GM19468 (cell line): ENCODE data around the gene PROC.
A peak's percentile ranks its signal among the peaks of the same experiment; 100 is the strongest.

Source experiments
- ATAC-seq: cut with Tn5 transposase; IDR thresholded peaks from one replicate; pipeline ENCODE4 v1.9.1; 2021; ENCODE audit warnings: mild to moderate bottlenecking, moderate library complexity, moderate number of reproducible peaks; ENCODE audit not compliant: unreplicated experiment; ENCODE audit errors: extremely low read depth

Gene PROC

GRCh38 chr2:127418300-127419111 is at the start of gene PROC:
PROC (plus strand) TSS chr2:127418427; CDS start chr2:127419943, 1,516 bp downstream.
- no peak for ATAC-seq

- no peak for ATAC-seq
Measured at GRCh38 chr2:127370010-127370409, 48.2 kb upstream of the PROC start.

GRCh38 chr2:127371037-127371436 is 47.2 kb upstream of the PROC start:
- ATAC-seq: no peak

GRCh38 chr2:127373362-127374083 is 44.7 kb upstream of the PROC start:
- no peak for ATAC-seq

GRCh38 chr2:127376257-127376656 is 42.0 kb upstream of the PROC start:
- no peak for ATAC-seq

GRCh38 chr2:127377262-127377661 is 41.0 kb upstream of the PROC start:
- ATAC-seq: no peak

GRCh38 chr2:127378720-127379119 is 39.5 kb upstream of the PROC start:
- ATAC-seq: no peak

- ATAC-seq: no peak
Measured at GRCh38 chr2:127379712-127380355, 38.4 kb upstream of the PROC start.

- ATAC-seq: no peak
Measured at GRCh38 chr2:127381762-127382161, 36.5 kb upstream of the PROC start.

GRCh38 chr2:127382831-127383230 is 35.4 kb upstream of the PROC start:
- ATAC-seq: no peak

- ATAC-seq: no peak
Measured at GRCh38 chr2:127384529-127384928, 33.7 kb upstream of the PROC start.

GRCh38 chr2:127386246-127386645 is 32.0 kb upstream of the PROC start:
- ATAC-seq: no peak

- peak; percentile 11 for ATAC-seq
Measured at GRCh38 chr2:127386764-127387654, 31.2 kb upstream of the PROC start.

- ATAC-seq: peak; percentile 71
Measured at GRCh38 chr2:127387655-127388422, 30.4 kb upstream of the PROC start, which contains the start of gene MAP3K2. MAP3K2 (minus strand) TSS chr2:127387975; CDS start chr2:127343129, 44,846 bp downstream.

- ATAC-seq: no peak
Measured at GRCh38 chr2:127388423-127389164, 29.6 kb upstream of the PROC start.

- ATAC-seq: no peak
Measured at GRCh38 chr2:127389778-127390435, 28.3 kb upstream of the PROC start.

GRCh38 chr2:127392133-127392827 is 25.9 kb upstream of the PROC start:
- ATAC-seq: no peak
